ENCODE results near the gene BCAN.

BCAN gene

DNA sequence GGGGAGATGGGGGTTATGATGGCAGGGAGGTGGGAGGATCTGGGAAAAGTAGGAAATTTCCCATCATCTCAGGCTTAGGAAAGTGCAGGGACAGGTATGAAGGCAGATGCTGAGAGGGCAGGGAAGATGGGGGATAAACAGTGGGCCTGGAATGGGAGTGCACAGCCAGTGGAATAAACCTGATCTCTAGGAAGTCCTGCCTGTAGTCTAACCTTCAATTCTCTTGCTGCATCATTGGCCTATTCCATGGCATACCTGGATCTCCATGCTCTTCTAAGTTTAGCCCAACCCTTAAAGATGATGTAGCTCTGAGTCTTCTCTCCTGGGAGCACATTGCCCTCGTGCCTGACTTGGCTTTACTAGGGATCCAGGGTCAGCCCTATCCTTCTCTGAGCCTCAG, 2.7 kb downstream of the BCAN start:
- no peak for DNase-seq

DNA sequence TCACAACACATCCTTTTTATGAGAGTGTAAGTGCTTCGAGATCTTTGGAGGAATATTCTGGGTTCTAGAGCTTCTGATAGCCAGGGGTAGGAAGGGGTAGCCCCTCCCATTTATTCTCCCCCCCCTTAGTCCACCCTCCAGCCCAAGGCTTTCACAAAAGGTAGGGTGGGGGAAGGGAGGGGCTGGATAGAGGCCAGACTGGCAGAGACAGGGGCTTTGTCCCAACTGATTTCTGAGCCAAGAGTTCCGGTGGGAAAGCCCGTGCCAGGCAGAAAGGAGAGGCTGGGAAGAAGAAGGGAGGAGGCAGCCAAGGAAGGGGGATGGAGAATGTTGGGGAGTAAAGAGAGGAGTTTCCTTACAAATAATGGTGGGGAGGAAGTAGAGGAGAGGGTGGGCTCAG, 3.1 kb downstream of the BCAN start:
- DNase-seq = no peak

DNA sequence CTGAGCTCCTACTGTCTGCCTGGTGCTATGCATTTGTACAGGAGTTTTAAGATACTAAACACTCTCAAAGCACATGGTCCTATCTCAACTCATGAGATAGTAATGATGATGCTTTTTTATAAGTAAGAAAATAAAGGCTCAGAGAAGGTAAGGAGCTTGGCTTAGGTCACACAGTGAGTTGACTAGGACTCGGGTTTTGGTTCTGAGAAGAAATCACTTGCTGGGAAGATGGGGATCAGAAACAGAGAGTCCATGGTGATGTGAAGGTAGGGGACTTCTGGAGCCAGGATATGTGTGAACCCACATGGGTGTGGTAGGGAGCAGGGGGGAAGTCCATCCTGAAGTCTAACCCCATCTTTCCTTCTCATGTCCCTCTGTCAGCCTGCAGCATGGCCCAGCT, 3.7 kb downstream of the BCAN start:
- DNase-seq = no peak

DNA sequence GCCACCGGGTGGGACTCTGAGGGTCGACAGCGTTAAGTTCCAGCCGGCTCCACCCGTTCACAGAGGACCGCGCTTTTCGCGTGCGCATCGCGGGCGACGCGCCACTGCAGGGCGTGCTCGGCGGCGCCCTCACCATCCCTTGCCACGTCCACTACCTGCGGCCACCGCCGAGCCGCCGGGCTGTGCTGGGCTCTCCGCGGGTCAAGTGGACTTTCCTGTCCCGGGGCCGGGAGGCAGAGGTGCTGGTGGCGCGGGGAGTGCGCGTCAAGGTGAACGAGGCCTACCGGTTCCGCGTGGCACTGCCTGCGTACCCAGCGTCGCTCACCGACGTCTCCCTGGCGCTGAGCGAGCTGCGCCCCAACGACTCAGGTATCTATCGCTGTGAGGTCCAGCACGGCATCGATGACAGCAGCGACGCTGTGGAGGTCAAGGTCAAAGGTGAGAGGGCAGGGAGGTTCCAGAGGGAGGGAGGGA, 4.9 kb downstream of the BCAN start:
- no peak for DNase-seq

DNA sequence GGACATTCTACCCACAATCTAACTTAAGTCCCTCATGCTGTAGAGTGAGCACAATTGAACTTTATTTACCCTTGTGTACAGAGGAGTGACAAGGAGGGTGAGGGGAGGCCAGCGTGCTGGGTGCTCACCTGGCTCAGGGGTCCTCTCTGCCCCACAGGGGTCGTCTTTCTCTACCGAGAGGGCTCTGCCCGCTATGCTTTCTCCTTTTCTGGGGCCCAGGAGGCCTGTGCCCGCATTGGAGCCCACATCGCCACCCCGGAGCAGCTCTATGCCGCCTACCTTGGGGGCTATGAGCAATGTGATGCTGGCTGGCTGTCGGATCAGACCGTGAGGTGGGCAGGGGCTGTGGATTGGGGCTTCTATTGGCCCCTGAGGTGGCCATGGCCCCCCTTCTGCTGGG, 5.4 kb downstream of the BCAN start:
- no peak for DNase-seq

DNA sequence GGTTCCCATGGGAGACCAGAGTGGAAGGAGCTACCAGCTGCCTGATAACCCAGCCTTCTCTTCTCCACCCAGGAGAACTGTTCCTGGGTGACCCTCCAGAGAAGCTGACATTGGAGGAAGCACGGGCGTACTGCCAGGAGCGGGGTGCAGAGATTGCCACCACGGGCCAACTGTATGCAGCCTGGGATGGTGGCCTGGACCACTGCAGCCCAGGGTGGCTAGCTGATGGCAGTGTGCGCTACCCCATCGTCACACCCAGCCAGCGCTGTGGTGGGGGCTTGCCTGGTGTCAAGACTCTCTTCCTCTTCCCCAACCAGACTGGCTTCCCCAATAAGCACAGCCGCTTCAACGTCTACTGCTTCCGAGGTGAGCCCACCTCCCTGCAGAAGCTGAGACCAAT, 6.6 kb downstream of the BCAN start:
- DNase-seq = no peak

DNA sequence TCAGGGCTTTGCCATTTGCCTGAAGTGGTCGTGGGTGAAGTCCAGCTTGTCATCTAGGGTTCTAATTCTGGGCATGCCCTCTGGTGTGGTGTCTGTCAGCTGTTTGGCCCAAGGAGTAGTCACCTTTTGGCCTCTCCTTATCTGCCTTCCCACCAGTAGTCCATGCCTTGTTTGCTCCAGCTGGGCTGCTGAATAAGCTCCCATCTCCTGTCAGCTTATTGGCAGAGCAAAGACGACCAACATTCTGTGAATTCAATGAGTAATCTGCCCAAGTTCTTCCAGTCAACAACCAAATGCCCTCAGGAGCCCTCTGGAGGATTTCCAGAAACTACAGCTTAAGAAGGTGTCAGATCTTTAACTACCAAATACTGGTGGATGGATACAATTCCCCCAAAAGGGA, 7.0 kb downstream of the BCAN start:
- DNase-seq = peak; percentile 47

DNA sequence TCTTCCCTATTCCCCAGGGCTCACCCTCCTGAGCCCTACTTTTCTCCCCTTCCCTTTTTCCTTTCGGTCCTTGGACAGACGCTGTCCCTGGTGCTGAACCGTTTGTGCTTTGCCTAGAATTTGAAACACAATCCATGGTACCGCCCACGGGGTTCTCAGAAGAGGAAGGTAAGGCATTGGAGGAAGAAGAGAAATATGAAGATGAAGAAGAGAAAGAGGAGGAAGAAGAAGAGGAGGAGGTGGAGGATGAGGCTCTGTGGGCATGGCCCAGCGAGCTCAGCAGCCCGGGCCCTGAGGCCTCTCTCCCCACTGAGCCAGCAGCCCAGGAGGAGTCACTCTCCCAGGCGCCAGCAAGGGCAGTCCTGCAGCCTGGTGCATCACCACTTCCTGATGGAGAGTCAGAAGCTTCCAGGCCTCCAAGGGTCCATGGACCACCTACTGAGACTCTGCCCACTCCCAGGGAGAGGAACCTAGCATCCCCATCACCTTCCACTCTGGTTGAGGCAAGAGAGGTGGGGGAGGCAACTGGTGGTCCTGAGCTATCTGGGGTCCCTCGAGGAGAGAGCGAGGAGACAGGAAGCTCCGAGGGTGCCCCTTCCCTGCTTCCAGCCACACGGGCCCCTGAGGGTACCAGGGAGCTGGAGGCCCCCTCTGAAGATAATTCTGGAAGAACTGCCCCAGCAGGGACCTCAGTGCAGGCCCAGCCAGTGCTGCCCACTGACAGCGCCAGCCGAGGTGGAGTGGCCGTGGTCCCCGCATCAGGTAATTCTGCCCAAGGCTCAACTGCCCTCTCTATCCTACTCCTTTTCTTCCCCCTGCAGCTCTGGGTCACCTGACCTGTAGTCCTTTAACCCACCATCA, 10.4 kb downstream of the BCAN start:
- no peak for DNase-seq

DNA sequence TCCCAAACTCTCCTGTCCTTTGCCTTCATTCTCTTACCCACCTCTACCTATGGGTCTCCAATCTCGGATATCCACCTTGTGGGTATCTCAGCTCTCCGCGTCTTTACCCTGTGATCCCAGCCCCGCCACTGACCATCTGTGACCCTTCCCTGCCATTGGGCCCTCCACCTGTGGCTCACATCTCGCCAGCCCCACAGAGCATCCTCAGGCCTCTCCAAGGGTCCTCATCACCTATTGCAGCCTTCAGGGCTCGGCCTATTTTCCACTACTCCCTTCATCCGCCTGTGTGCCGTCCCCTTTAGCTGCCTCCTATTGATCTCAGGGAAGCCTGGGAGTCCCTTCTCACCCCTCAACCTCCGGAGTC, 11.1 kb downstream of the BCAN start:
- DNase-seq = no peak

DNA sequence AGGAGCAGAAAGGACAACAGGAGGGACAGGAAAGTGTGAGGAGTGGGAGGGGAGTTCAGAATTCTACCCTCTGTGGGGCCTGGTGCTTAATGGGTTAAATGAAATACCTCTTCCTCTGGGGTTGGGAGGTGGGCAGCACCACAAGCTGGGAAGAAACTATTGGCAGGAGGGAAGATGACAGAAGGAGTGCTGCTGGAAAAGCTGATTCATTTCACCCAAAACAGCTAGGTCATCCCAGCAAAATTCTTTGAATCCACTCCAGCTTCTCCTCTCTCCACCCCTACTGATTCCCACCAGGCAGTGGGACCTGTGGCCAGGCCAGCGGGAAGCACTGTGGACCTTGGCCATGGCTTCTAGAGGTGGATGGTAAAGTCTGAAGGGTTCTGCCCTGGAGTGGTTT, 12.8 kb downstream of the BCAN start:
- peak; percentile 54 for DNase-seq

DNA sequence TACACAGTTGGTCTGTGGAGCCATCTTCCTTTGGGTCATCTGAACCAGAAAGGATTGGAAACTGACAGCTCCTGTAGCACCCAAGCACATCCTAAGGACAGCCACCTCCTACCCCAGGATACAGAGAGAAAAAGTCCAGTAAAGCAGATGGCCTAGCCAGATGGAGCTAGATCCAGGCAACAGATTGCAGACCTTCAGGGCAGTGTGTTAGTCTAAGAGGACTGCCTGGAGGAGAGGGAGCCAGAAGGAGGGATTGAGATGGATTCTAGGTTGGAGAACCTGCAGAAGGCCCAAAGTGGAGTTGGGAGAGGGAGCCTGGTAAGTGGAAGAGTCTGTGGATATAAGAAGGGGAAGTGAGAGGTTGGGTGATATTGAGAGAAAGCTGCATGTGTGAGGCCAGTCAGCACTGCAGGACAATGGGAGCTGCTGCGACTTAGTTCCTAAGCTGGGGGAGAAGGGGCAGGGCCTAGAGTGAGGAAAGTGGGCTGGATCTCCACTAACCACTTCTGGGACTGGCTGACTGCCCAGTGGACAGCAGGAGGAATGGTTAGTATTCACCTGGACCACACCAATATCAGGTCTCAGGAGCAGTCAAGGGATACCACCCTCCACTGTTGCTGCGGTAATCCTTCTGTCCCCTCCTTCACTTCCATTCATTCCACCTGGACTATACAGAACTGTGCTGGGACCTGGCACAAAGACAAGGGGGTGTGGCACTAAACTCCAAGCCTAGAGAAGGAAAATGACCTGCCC, 13.4 kb downstream of the BCAN start:
- no peak for DNase-seq

DNA sequence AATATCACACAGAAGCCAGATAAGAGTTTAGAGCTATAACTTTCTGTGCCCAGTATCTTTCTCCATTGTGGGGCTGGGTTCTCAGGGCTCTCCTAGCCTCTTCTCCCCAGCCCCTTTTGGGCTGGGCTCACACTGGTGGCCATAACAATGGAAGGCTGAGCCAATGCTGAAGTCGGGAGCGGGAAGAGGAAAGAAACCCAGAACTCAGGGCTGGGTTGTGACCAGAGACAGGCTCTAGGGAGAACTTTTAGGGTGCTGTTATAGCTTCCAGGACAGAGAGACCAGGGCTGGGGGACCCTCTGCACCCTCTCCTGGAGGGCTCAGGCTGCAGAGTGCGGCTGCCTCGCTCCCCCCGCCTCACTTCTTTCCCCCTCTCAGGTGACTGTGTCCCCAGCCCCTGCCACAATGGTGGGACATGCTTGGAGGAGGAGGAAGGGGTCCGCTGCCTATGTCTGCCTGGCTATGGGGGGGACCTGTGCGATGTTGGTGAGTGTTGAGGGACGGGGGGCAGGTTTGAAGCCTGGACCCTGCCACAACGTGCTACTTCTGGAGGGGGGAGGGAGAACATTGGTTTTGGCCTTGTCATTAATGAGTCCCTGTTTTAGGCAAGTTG, 14.1 kb downstream of the BCAN start:
- no peak for DNase-seq

DNA sequence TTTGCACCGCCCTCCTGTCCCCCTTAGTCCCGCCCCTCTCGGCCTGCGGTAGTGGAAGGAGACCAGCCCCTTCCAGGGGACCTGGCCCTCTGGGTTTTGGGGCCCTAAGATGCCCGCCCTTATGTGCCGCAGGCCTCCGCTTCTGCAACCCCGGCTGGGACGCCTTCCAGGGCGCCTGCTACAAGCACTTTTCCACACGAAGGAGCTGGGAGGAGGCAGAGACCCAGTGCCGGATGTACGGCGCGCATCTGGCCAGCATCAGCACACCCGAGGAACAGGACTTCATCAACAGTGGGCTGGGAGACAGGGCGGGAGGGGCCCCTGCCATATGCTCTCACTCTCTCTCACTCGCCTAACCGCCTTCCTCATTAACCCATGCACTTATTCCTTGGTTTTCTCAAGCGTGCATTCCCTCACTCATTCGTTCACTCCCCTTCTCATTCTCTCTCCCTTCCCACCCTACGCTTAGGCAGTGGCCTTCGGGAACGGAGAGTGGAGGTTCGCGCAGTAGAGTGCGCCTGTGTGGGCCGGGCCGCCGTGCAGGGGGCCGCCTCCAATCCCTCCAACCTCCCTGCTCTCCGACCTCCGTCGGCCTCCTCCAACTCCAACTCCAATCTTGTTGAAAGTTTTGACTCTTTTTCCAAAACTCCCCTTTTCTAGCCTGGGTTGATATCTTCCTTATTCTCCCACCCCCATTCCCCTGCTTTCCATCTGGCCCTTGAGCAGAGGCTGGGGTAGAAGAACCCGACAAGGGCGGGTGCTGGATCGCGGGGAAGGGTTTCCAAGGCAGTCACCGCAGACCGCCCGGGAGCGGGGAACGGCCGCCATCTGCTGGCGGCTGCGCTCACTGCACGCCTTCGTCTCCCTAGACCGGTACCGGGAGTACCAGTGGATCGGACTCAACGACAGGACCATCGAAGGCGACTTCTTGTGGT, 15.2 kb downstream of the BCAN start:
- DNase-seq = peak; percentile 67

DNA sequence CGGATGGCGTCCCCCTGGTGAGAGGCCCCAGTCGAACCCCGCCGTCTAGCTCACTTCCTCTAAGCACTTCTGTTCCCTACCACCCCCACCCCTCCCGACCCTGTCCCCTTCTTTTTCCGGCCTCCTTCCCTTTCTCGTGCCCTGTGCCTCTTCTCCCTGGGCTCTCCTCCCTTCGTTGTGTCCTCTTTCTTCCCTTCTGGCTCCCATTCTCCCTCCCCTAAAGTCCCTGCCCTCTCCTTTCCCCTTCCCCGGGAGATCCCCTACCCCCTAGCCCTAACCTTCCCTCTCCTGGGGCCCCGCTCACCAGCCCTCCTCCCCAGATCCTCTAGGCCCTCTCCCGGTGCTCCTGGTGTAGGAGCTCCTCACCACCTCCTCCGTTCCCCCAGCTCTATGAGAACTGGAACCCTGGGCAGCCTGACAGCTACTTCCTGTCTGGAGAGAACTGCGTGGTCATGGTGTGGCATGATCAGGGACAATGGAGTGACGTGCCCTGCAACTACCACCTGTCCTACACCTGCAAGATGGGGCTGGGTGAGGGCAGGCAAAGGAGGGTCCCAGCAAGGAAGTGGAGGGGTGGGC, 15.9 kb downstream of the BCAN start:
- DNase-seq = no peak

DNA sequence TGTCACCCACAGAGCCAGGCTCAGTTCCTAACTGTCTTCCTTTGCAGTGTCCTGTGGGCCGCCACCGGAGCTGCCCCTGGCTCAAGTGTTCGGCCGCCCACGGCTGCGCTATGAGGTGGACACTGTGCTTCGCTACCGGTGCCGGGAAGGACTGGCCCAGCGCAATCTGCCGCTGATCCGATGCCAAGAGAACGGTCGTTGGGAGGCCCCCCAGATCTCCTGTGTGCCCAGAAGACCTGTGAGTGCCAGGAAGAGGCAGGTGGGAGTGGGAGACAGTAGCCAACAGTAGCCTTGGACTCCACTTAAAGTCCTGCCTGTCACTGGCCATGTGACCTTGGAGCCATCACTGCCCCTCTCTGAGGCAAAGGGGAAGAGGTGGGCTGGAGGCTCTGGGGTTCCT, 16.6 kb downstream of the BCAN start:
- no peak for DNase-seq

DNA sequence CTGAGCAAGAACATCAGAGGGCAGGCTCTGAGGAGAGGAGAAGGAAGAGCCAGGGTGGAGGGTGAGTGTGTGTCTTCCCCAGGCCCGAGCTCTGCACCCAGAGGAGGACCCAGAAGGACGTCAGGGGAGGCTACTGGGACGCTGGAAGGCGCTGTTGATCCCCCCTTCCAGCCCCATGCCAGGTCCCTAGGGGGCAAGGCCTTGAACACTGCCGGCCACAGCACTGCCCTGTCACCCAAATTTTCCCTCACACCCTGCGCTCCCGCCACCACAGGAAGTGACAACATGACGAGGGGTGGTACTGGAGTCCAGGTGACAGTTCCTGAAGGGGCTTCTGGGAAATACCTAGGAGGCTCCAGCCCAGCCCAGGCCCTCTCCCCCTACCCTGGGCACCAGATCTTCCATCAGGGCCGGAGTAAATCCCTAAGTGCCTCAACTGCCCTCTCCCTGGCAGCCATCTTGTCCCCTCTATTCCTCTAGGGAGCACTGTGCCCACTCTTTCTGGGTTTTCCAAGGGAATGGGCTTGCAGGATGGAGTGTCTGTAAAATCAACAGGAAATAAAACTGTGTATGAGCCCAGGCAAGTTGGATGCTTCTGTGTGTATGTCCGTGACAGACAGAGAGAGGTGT, 17.1 kb downstream of the BCAN start:
- DNase-seq = no peak

DNA sequence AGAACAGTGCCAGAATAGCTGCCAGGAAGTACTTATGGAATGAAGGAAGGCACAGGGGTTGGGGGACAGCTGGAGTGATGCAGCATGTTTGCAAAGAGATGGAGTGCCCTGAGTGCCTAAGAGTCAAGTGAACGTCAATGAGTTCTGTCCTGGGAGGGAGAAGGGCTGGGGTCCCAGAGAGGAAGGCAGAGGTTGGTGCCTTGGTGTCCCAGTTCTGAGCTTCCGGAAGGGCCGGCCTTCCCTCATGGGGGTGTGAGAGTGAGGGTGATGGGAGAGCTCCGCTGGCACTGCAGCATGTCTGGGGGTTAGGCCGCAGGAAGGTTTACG, 17.7 kb downstream of the BCAN start:
- no peak for DNase-seq

DNA sequence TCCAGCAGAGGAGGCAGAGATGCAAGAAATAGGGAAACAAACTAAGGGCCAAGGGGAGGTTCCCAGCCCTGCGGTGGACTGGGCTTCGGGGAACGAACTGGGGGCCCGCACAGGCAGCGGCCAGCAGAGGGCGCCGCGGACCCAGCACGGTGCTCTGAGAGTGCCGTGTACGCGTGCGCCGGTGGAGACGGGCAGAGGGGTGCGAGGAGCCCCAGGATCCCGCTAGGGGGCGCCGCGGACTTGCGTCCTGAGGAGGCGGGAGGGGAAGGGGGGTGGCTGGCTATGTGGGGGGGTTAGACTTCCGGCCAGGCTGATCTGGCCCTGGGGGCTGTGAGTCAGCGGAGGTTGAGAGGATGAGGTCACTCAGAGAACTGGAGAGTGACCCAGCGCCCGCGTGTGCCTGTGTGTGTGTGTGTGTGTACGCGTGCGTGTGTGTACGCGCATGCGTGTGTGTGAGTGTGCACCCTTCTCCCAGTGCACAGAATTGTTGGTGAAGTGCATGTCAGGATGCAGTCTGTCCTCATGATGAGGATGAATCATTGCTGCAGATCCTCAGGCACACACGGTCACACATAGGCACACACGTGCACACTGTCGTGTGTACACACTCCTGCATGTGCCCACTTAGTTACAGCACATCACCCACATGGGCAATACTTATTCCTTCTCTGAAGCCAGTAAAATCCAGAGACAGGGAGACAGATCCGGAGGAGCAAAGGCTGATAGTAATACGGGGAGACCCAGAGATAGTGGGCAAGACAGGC, 18.3 kb downstream of the BCAN start:
- peak; percentile 99 for DNase-seq

DNA sequence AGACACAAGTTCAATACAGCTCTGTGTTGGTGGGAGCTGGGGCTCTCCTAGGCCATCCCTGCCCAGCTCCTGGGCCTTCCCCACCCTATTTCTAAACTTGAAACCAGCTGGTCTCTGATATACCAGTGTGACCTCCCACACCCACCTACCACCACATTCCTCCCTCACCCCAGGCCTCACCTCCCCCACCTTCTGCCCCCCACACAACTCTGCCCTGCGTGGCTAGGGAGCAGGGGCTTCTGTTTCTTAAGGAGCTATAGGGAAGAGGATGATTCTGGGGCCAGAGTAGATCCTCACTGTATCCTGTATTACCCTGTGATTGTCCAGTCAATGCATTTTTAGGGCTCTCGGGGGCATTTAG, 18.8 kb downstream of the BCAN start:
- no peak for DNase-seq

DNA sequence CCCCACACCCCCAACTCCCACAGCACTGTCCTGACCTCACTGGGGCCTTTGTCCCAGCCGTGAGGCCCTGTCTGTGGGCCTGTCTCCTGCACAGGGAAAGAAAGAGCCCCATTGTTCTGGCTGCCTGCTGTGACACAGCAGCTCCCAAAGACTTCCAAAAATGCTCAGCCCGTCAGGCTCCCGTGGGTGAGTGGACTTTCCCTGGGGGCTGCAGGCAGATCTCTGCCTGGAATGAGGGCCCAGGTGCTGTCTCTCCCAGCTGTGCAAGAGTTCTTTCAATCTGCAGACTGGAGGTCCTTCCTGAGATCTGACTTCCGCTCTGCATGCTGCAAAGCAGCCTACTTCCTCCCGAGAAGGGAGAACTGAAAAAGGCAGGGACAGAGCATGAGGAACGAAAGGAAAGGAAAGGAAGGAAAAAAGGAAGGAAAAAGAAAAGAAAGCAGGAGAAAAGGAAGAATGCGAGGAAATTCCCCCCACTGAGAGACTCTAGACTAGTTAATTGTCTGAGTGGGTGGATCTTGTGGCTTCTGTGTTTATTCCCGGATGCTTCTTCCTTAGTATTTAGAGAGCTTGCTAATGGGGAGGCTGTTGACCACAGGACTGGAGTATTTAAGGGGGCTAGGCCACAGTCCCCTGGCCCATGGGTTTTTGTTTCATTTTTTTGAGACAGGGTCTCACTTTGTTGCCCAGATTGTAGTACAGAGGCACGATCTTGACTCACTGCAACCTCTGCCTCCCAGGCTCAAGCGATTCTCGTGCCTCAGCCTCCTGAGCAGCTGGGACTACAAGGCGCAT, 20.3 kb downstream of the BCAN start:
- peak; percentile 35 for DNase-seq

DNA sequence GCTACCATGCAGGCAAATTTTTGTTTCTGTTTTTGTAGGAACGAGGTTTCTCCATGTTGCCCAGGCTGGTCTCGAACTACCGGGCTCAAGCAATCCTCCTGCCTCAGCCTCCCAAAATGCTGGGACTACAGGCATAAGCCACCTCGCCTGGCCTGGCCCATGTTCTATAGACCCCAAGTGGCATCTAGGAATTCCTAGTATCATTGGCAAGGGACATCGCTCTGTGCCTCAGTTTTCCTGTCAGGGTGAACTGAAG, 20.8 kb downstream of the BCAN start:
- DNase-seq = no peak
